ENCODE measurements around the gene PRKD3. TPM values are rescaled to one million over a fixed set of nuclear protein-coding genes. Genes with fewer than 3 reads are reported as not detected.
A peak's percentile ranks its signal among the peaks of the same experiment; 100 is the strongest.

PRKD3 gene
- total and polyA plus RNA-seq, 9 of the 15 experiments (the other 6 are each of a cell fraction or from before 2014, with no cell fraction given): 4.7 to 26.7 (median 17.0) TPM

- no peak for TF ChIP-seq PRDM10 (IDR thresholded peaks at IDR 0.05; ENCODE audit: partially characterized antibody)
- TF ChIP-seq ZNF224 (CRISPR knock-in tag; IDR thresholded peaks at IDR 0.05): 0 out of 2 replicates have a peak, but pooled peaks have one; percentile 81
- no peak for TF ChIP-seq XRCC3 (IDR thresholded peaks at IDR 0.05)
- no peak for TF ChIP-seq STAG1 (CRISPR knock-in tag; IDR thresholded peaks at IDR 0.05; ENCODE audit: borderline replicate concordance)
- TF ChIP-seq ETV1 (tag; conservative IDR thresholded peaks at IDR 0.05; ENCODE audit: low read depth): no peak
- 0 out of 4 replicates have a peak, but pooled peaks of 1 of the 2 experiments have one; percentile 41 for TF ChIP-seq SIN3A (IDR thresholded peaks at IDR 0.05; ENCODE audit: borderline replicate concordance in 2 of 2, control insufficient read depth in 1 of 2, low read depth in 2 of 2, low read length in 2 of 2)
- no peak for TF ChIP-seq NCOA1 (IDR thresholded peaks at IDR 0.05; ENCODE audit: low read depth)
- TF ChIP-seq, protein P1, sequence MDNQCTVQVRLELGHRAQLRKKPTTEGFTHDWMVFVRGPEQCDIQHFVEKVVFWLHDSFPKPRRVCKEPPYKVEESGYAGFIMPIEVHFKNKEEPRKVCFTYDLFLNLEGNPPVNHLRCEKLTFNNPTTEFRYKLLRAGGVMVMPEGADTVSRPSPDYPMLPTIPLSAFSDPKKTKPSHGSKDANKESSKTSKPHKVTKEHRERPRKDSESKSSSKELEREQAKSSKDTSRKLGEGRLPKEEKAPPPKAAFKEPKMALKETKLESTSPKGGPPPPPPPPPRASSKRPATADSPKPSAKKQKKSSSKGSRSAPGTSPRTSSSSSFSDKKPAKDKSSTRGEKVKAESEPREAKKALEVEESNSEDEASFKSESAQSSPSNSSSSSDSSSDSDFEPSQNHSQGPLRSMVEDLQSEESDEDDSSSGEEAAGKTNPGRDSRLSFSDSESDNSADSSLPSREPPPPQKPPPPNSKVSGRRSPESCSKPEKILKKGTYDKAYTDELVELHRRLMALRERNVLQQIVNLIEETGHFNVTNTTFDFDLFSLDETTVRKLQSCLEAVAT (IDR thresholded peaks at IDR 0.05): no peak
- no peak for TF ChIP-seq NCOR1 (IDR thresholded peaks at IDR 0.05)
- TF ChIP-seq NR2C1 (IDR thresholded peaks at IDR 0.05): no peak
- TF ChIP-seq NR2C1 (tag; IDR thresholded peaks at IDR 0.05): no peak
- TF ChIP-seq RFX7 (CRISPR knock-in tag; IDR thresholded peaks at IDR 0.05): no peak
- TF ChIP-seq CBFA2T3 (IDR thresholded peaks at IDR 0.05): no peak
- no peak for TF ChIP-seq ZNF282 (CRISPR knock-in tag; IDR thresholded peaks at IDR 0.05)
- peak; percentile 11 for TF ChIP-seq KDM5B (IDR thresholded peaks at IDR 0.05; ENCODE audit: insufficient replicate concordance, low read depth, low read length)
- no peak for TF ChIP-seq ZNF696 (CRISPR knock-in tag; conservative IDR thresholded peaks at IDR 0.05)
- TF ChIP-seq ZC3H8 (IDR thresholded peaks at IDR 0.05): no peak
- TF ChIP-seq, protein P2, sequence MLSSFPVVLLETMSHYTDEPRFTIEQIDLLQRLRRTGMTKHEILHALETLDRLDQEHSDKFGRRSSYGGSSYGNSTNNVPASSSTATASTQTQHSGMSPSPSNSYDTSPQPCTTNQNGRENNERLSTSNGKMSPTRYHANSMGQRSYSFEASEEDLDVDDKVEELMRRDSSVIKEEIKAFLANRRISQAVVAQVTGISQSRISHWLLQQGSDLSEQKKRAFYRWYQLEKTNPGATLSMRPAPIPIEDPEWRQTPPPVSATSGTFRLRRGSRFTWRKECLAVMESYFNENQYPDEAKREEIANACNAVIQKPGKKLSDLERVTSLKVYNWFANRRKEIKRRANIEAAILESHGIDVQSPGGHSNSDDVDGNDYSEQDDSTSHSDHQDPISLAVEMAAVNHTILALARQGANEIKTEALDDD (IDR thresholded peaks at IDR 0.05): no peak
- peak; percentile 3 for TF ChIP-seq ZFP36 (IDR thresholded peaks at IDR 0.05; ENCODE audit: low read depth, low read length, partially characterized antibody)
- peak; percentile 61; the same call in 1 of the 2 replicates for TF ChIP-seq ZNF431 (CRISPR knock-in tag; IDR thresholded peaks at IDR 0.05)
- 0 out of 4 replicates have a peak, but pooled peaks of 1 of the 2 experiments have one; percentile 40 for TF ChIP-seq TEAD1 (CRISPR knock-in tag; IDR thresholded peaks at IDR 0.05)
- TF ChIP-seq, protein P3, sequence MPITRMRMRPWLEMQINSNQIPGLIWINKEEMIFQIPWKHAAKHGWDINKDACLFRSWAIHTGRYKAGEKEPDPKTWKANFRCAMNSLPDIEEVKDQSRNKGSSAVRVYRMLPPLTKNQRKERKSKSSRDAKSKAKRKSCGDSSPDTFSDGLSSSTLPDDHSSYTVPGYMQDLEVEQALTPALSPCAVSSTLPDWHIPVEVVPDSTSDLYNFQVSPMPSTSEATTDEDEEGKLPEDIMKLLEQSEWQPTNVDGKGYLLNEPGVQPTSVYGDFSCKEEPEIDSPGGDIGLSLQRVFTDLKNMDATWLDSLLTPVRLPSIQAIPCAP (CRISPR knock-in tag; IDR thresholded peaks at IDR 0.05; ENCODE audit: borderline replicate concordance): peak; percentile 25; the same call in 1 of the 2 replicates
Observed at GRCh38 chr2:37324786-37325624, at the start of gene PRKD3 (continued).
